PC-3 (cell line): ENCODE data around the gene ARHGAP15. TPM values are rescaled to one million over a fixed set of nuclear protein-coding genes. Genes with fewer than 3 reads are reported as not detected.

ENCODE experiments used
- ATAC-seq: fragments of 200-7000 bp; cut with Tn5 transposase; 2 replicates; pipeline ENCODE4 v1.9.1; 2020; ENCODE audit warnings: mild to moderate bottlenecking, moderate library complexity
- BruUV-seq: library from RNA; stranded (reverse); fragments of 400-500 nt; replicated peaks from 2 replicates; lab custom pipeline; 2021; lab: Mats Ljungman, UMichigan
- CTCF ChIA-PET: fragments of 300-600 bp; sonication (Branson Sonifier 250); formaldehyde crosslinking; loops from one replicate; lab custom pipeline; 2022; ENCODE audit warnings: antibody characterized with exemption; lab: Charles Lee
- POLR2A ChIA-PET: fragments of 300-600 bp; sonication (Branson Sonifier 250); formaldehyde crosslinking; loops from one replicate; lab custom pipeline; 2022; ENCODE audit warnings: antibody characterized with exemption; ENCODE audit not compliant: unreplicated experiment; lab: Charles Lee
- DNase-seq: peaks from one replicate; pipeline ENCODE4 v3.0.0-alpha.2; 2015
- H2AFZ ChIP-seq: fragments of 300-600 bp; sonication (generic); 2 replicates; pipeline ENCODE4 v1.6.0; 2016; ENCODE audit warnings: antibody characterized with exemption, low read length
- H3F3A ChIP-seq: fragments of 300-600 bp; sonication (generic); one replicate; pipeline ENCODE4 v1.6.0; 2017; ENCODE audit warnings: antibody characterized with exemption, low read length, control low read depth, mild to moderate bottlenecking; ENCODE audit not compliant: unreplicated experiment
- H3K27ac ChIP-seq: fragments of 300-600 bp; sonication (generic); 2 replicates; pipeline ENCODE4 v1.5.1; 2016; ENCODE audit warnings: mild to moderate bottlenecking, low read length
- H3K27me3 ChIP-seq: fragments of 300-600 bp; sonication (generic); 2 replicates; pipeline ENCODE4 v1.6.1; 2016; ENCODE audit warnings: low read length, mixed read lengths
- H3K36me3 ChIP-seq: fragments of 300-600 bp; sonication (generic); 2 replicates; pipeline ENCODE4 v1.6.1; 2016; ENCODE audit warnings: low read depth, mixed run types, low read length, mixed read lengths
- H3K4me1 ChIP-seq: fragments of 300-600 bp; sonication (generic); 2 replicates; pipeline ENCODE4 v1.5.1; 2016; ENCODE audit warnings: low read length; ENCODE audit not compliant: insufficient read depth
- H3K4me2 ChIP-seq: fragments of 300-600 bp; sonication (generic); 2 replicates; pipeline ENCODE4 v1.6.0; 2016; ENCODE audit warnings: low read length
- H3K4me3 ChIP-seq: fragments of 300-600 bp; sonication (generic); 2 replicates; pipeline ENCODE4 v1.5.1; 2016; ENCODE audit warnings: mild to moderate bottlenecking, low read length, mixed read lengths
- H3K79me2 ChIP-seq: fragments of 300-600 bp; sonication (generic); 2 replicates; pipeline ENCODE4 v1.6.1; 2017; ENCODE audit warnings: low read length, mixed read lengths
- H3K9ac ChIP-seq: fragments of 300-600 bp; sonication (generic); 2 replicates; pipeline ENCODE4 v1.6.0; 2016; ENCODE audit warnings: mild to moderate bottlenecking, low read length
- H3K9me2 ChIP-seq: fragments of 300-600 bp; sonication (generic); replicated peaks from 2 replicates; pipeline ENCODE4 v1.6.1; 2016; ENCODE audit warnings: mixed run types, low read length, mixed read lengths
- H3K9me3 ChIP-seq: fragments of 300-600 bp; sonication (generic); 2 replicates; pipeline ENCODE4 v1.6.1; 2016; ENCODE audit warnings: low read length, mixed read lengths
- H4K20me1 ChIP-seq: fragments of 300-600 bp; sonication (generic); 2 replicates; pipeline ENCODE4 v1.6.1; 2016; ENCODE audit warnings: low read length, mixed read lengths
- EZH2 ChIP-seq: fragments of 300-600 bp; sonication (generic); IDR thresholded peaks from one replicate; pipeline ENCODE4 v1.6.1; 2017; ENCODE audit warnings: antibody characterized with exemption, mild to moderate bottlenecking, low read length; ENCODE audit not compliant: unreplicated experiment
- EZH2phosphoT487 ChIP-seq: fragments of 300-600 bp; sonication (generic); IDR thresholded peaks from 2 replicates; pipeline ENCODE4 v1.6.1; 2018; ENCODE audit warnings: mild to moderate bottlenecking, antibody characterized with exemption, low read length, borderline replicate concordance
- intact Hi-C: fragments of 100-400 bp; cut with micrococcal nuclease; formaldehyde crosslinking; loops from 2 replicates; pipeline ENCODE4 v1.9.0; 2023
- total RNA-seq: library from RNA; depleted of rRNA; stranded (reverse); fragments of >200 nt; gene quantifications from 2 replicates; pipeline ENCODE4 v1.2.3, GENCODE V29; 2014
- TF ChIP-seq, protein P1 (sequence below): fragments of 300-600 bp; sonication (generic); conservative IDR thresholded peaks from 2 replicates; pipeline ENCODE4 v1.5.1; 2017; ENCODE audit warnings: antibody characterized with exemption, low read depth, mild to moderate bottlenecking, low read length

The ARHGAP15 gene
- total RNA-seq, 1 experiment from 2014 or later: not detected

DNA sequence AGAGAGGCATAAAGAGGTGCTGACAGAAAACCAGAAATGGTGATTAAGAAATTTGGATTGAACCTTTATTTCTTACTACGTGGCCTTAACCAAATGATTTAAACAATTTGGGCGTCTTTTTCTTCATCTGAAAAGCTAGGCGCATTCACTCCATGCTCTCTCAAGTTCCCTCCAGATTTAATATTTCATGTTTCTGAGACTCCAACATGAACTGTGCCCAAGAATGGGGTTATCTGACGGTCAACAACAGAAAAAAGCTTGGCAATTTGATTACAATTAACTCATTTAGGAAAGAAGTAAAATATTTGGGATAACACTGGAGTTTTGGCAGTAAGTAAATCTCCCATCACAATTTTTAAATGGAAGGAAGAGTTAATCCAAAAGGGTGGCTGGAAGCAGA, 345.4 kb downstream of the ARHGAP15 start:
- Histone ChIP-seq H3K9me2 (no peaks in the 10 kb centered on the region), H3K9ac (no peak overlapping the region), H3K27ac (no peak overlapping the region), H2AFZ (no peak overlapping the region), H3K36me3 (no peaks in the 10 kb centered on the region), H3F3A (no peaks in the 10 kb centered on the region), H3K27me3 (no peaks in the 10 kb centered on the region), H3K4me3 (no peak overlapping the region), H3K4me2 (no peak overlapping the region), H3K9me3 (no peaks in the 10 kb centered on the region), H4K20me1 (no peaks in the 10 kb centered on the region), H3K4me1 (peaks cover 15% of the 10 kb centered on the region), H3K79me2 (no peaks in the 10 kb centered on the region)
- no peak for ATAC-seq
- POLR2A ChIA-PET: no interaction called here
- TF ChIP-seq, protein P1, sequence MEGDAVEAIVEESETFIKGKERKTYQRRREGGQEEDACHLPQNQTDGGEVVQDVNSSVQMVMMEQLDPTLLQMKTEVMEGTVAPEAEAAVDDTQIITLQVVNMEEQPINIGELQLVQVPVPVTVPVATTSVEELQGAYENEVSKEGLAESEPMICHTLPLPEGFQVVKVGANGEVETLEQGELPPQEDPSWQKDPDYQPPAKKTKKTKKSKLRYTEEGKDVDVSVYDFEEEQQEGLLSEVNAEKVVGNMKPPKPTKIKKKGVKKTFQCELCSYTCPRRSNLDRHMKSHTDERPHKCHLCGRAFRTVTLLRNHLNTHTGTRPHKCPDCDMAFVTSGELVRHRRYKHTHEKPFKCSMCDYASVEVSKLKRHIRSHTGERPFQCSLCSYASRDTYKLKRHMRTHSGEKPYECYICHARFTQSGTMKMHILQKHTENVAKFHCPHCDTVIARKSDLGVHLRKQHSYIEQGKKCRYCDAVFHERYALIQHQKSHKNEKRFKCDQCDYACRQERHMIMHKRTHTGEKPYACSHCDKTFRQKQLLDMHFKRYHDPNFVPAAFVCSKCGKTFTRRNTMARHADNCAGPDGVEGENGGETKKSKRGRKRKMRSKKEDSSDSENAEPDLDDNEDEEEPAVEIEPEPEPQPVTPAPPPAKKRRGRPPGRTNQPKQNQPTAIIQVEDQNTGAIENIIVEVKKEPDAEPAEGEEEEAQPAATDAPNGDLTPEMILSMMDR: no peak
- TF ChIP-seq EZH2 (no peak), EZH2phosphoT487 (no peak)
- CTCF ChIA-PET: no interaction called here
- DNase-seq: no peak
- BruUV-seq: no TSS peak
- intact Hi-C loops: no loop called here

- Histone ChIP-seq H3K9me3 (no peaks in the 10 kb centered on the region), H3K27ac (no peak overlapping the region), H3F3A (no peaks in the 10 kb centered on the region), H3K4me2 (no peak overlapping the region), H3K4me1 (peaks cover 15% of the 10 kb centered on the region), H4K20me1 (no peaks in the 10 kb centered on the region), H3K9me2 (no peaks in the 10 kb centered on the region), H3K79me2 (no peaks in the 10 kb centered on the region), H3K9ac (no peak overlapping the region), H3K4me3 (no peak overlapping the region), H2AFZ (no peak overlapping the region), H3K27me3 (no peaks in the 10 kb centered on the region), H3K36me3 (no peaks in the 10 kb centered on the region)
- ATAC-seq (no peak), DNase-seq (no peak)
- no TSS peak for BruUV-seq
- intact Hi-C loops: no loop called here
- ChIA-PET POLR2A (no interaction called here), CTCF (no interaction called here)
- no peak for TF ChIP-seq EZH2phosphoT487
- TF ChIP-seq, protein P1: no peak
- TF ChIP-seq EZH2: no peak
Observed at GRCh38 chr2:143475041-143475776, 346.0 kb downstream of the ARHGAP15 start.

DNA sequence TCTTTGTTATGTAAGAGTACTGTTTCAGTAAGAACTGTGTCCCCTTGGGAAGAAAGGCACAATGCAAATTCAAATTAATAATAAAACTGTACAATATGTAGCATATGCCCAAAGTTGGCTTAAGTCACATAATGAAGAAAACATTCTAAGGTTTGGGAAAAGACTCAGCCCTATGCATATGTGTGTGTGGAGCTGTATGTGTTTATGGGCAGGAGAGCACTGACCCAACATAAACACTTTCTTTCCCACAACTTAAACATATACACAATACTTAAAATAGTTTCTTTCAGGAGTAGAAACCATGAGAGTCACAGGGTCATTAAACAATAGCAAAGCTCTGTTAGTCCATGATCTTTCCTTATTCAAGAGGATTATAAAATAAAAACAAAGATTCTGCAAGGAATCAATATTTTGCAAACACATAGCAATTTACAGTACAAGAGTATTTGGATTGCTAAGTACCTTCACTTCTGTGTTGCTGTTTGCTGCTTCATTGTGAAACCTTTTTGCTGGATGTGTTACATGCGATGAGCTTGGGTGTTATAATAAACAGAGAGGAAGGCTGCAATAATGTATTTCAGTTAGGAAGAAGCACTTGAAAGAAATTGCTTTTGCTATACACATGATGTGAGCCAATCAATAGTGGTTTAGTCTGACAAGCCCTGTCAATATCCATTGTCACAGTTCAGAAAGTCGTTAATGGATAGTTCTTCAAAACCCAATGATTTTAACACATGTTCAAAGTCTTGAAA, 347.3 kb downstream of the ARHGAP15 start:
- H3K9me2 ChIP-seq: no peaks in the 10 kb centered on the region
- no peak overlapping the region for H3K4me2 ChIP-seq
- no peak for ATAC-seq
- intact Hi-C loops: no loop called here
- H3K9me3 ChIP-seq: no peaks in the 10 kb centered on the region
- DNase-seq: no peak
- H3K36me3 ChIP-seq: no peaks in the 10 kb centered on the region
- H3F3A ChIP-seq: no peaks in the 10 kb centered on the region
- no TSS peak for BruUV-seq
- H2AFZ ChIP-seq: no peak overlapping the region
- no peaks in the 10 kb centered on the region for H4K20me1 ChIP-seq
- ChIA-PET POLR2A (no interaction called here), CTCF (no interaction called here)
- no peak overlapping the region for H3K9ac ChIP-seq
- no peak overlapping the region for H3K4me3 ChIP-seq
- H3K4me1 ChIP-seq: peaks cover 15% of the 10 kb centered on the region
- H3K27ac ChIP-seq: no peak overlapping the region
- TF ChIP-seq, protein P1: no peak
- TF ChIP-seq EZH2phosphoT487: no peak
- no peak for TF ChIP-seq EZH2
- H3K27me3 ChIP-seq: no peaks in the 10 kb centered on the region
- H3K79me2 ChIP-seq: no peaks in the 10 kb centered on the region
